ENCODE measurements around the gene ACSM4.

ACSM4 gene

DNA sequence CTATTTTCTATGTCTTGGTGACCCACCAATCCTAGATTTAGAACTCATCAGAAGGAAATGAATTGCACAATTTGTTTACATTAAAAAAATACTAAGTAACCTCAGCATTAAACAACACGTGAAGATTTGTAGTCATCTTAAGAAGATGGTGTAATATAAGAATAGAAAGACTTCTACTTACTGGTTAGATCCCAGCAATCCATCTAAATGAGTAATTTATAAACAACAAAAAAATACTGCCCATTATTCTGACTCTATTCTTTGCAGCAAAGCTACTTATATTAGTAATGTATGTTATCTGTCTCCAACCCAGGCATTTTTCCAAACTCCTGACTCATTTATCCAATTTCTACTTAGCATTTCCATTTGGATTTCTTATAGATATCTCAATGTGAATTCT lies 72.3 kb downstream of the ACSM4 start:
- H3K27me3 ChIP-seq (ENCODE audit: control insufficient read depth, insufficient read depth, low read length): no peaks in the 10 kb centered on the region
- H3K9me3 ChIP-seq (ENCODE audit: control insufficient read depth, low read length): no peaks in the 10 kb centered on the region
- no peak overlapping the region for H3K4me3 ChIP-seq (ENCODE audit: low read length)
- no peaks in the 10 kb centered on the region for H3K4me1 ChIP-seq (ENCODE audit: control insufficient read depth, insufficient read depth, low read length)
- no peaks in the 10 kb centered on the region for H3K36me3 ChIP-seq (ENCODE audit: control insufficient read depth, insufficient read depth, low read length)
- H3K9ac ChIP-seq (ENCODE audit: low read length): no peak overlapping the region
